SK-N-SH treated with all-trans-retinoic acid at 6 μM for 48 hours (cell line): ENCODE data around the gene EMCN.

Source experiments
- ATAC-seq: fragments of 200-7000 bp; cut with Tn5 transposase; 3 replicates; pipeline ENCODE4 v1.9.1; 2020; ENCODE audit warnings: mild to moderate bottlenecking, moderate library complexity
- ARNTL ChIP-seq: fragments of 450-650 bp; formaldehyde crosslinking; IDR thresholded peaks from 2 replicates; pipeline ENCODE4 v1.5.0; 2020; ENCODE audit warnings: low read depth, mild to moderate bottlenecking, moderate library complexity, borderline replicate concordance
- BACH2 ChIP-seq: fragments of 250-450 bp; sonication (Bioruptor Pico); IDR thresholded peaks from 2 replicates; pipeline ENCODE4 v1.9.0; 2021; ENCODE audit warnings: mild to moderate bottlenecking, borderline replicate concordance
- CSDC2 ChIP-seq: fragments of 250-450 bp; sonication (Bioruptor Pico); IDR thresholded peaks from 2 replicates; pipeline ENCODE4 v1.5.0; 2020; ENCODE audit warnings: mild to moderate bottlenecking, moderate library complexity
- GLIS3 ChIP-seq: fragments of 250-450 bp; sonication (Bioruptor Pico); IDR thresholded peaks from 2 replicates; pipeline ENCODE4 v1.5.0; 2020; ENCODE audit warnings: mild to moderate bottlenecking, moderate library complexity
- OSR1 ChIP-seq: fragments of 250-450 bp; sonication (Bioruptor Pico); IDR thresholded peaks from 2 replicates; pipeline ENCODE4 v1.8.0; 2022; ENCODE audit warnings: moderate library complexity, mild to moderate bottlenecking, inconsistent platforms
- RARB ChIP-seq: fragments of 250-450 bp; sonication (Bioruptor Pico); IDR thresholded peaks from 2 replicates; pipeline ENCODE4 v1.8.0; 2021; ENCODE audit warnings: mild to moderate bottlenecking, moderate library complexity
- SNAI2 ChIP-seq: fragments of 250-450 bp; sonication (Bioruptor Pico); IDR thresholded peaks from 2 replicates; pipeline ENCODE4 v1.5.0; 2020; ENCODE audit warnings: mild to moderate bottlenecking, moderate library complexity
- TCF4 ChIP-seq: fragments of 250-450 bp; sonication (Bioruptor Pico); IDR thresholded peaks from 2 replicates; pipeline ENCODE4 v1.8.0; 2021; ENCODE audit warnings: mild to moderate bottlenecking, moderate library complexity, borderline replicate concordance
- TOX ChIP-seq: fragments of 250-450 bp; sonication (Bioruptor Pico); IDR thresholded peaks from 2 replicates; pipeline ENCODE4 v1.8.0; 2021; ENCODE audit warnings: mild to moderate bottlenecking, moderate library complexity, borderline replicate concordance
- ZC3H10 ChIP-seq: fragments of 250-450 bp; sonication (Bioruptor Pico); IDR thresholded peaks from 2 replicates; pipeline ENCODE4 v1.5.1; 2021; ENCODE audit warnings: mild to moderate bottlenecking, moderate library complexity
- ZFP3 ChIP-seq: fragments of 250-450 bp; sonication (Bioruptor Pico); IDR thresholded peaks from 2 replicates; pipeline ENCODE4 v1.5.0; 2020; ENCODE audit warnings: mild to moderate bottlenecking, moderate library complexity
- ZFP30 ChIP-seq: fragments of 450-650 bp; formaldehyde crosslinking; IDR thresholded peaks from 2 replicates; pipeline ENCODE4 v1.5.0; 2022; ENCODE audit warnings: mild to moderate bottlenecking, moderate library complexity
- ZNF565 ChIP-seq: fragments of 450-650 bp; formaldehyde crosslinking; conservative IDR thresholded peaks from 2 replicates; pipeline ENCODE4 v1.5.0; 2020; ENCODE audit warnings: low read depth, mild to moderate bottlenecking, moderate library complexity
- ZNF70 ChIP-seq: fragments of 450-650 bp; formaldehyde crosslinking; IDR thresholded peaks from 2 replicates; pipeline ENCODE4 v1.5.0; 2020; ENCODE audit warnings: mild to moderate bottlenecking, moderate library complexity
- ZNF8 ChIP-seq: fragments of 450-650 bp; formaldehyde crosslinking; IDR thresholded peaks from 2 replicates; pipeline ENCODE4 v1.5.0; 2020; ENCODE audit warnings: mild to moderate bottlenecking, moderate library complexity
- TF ChIP-seq, protein P1 (sequence below): fragments of 250-450 bp; sonication (Bioruptor Pico); IDR thresholded peaks from 2 replicates; pipeline ENCODE4 v1.8.0; 2020; ENCODE audit warnings: mild to moderate bottlenecking, moderate library complexity, borderline replicate concordance
- TF ChIP-seq, protein P2 (sequence below): fragments of 250-450 bp; sonication (Bioruptor Pico); IDR thresholded peaks from 2 replicates; pipeline ENCODE4 v1.5.0; 2020; ENCODE audit warnings: mild to moderate bottlenecking, moderate library complexity
- TF ChIP-seq, protein P3 (sequence below): fragments of 250-450 bp; sonication (Bioruptor Pico); IDR thresholded peaks from 2 replicates; pipeline ENCODE4 v1.5.1; 2020; ENCODE audit warnings: low read depth, mild to moderate bottlenecking, moderate library complexity
- TF ChIP-seq, protein P4 (sequence below): fragments of 250-450 bp; sonication (Bioruptor Pico); IDR thresholded peaks from 2 replicates; pipeline ENCODE4 v1.8.0; 2021; ENCODE audit warnings: low read depth, mild to moderate bottlenecking, moderate library complexity, borderline replicate concordance
- TF ChIP-seq, protein P5 (sequence below): fragments of 250-450 bp; sonication (Bioruptor Pico); IDR thresholded peaks from 2 replicates; pipeline ENCODE4 v1.5.1; 2021; ENCODE audit warnings: mild to moderate bottlenecking, moderate library complexity

Gene EMCN

GRCh38 chr4:100519205-100519604, 1.4 kb upstream of the EMCN start:
- ATAC-seq: no peak
- TF ChIP-seq RARB: no peak
- TF ChIP-seq, protein P1, sequence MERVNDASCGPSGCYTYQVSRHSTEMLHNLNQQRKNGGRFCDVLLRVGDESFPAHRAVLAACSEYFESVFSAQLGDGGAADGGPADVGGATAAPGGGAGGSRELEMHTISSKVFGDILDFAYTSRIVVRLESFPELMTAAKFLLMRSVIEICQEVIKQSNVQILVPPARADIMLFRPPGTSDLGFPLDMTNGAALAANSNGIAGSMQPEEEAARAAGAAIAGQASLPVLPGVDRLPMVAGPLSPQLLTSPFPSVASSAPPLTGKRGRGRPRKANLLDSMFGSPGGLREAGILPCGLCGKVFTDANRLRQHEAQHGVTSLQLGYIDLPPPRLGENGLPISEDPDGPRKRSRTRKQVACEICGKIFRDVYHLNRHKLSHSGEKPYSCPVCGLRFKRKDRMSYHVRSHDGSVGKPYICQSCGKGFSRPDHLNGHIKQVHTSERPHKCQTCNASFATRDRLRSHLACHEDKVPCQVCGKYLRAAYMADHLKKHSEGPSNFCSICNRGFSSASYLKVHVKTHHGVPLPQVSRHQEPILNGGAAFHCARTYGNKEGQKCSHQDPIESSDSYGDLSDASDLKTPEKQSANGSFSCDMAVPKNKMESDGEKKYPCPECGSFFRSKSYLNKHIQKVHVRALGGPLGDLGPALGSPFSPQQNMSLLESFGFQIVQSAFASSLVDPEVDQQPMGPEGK: no peak

DNA sequence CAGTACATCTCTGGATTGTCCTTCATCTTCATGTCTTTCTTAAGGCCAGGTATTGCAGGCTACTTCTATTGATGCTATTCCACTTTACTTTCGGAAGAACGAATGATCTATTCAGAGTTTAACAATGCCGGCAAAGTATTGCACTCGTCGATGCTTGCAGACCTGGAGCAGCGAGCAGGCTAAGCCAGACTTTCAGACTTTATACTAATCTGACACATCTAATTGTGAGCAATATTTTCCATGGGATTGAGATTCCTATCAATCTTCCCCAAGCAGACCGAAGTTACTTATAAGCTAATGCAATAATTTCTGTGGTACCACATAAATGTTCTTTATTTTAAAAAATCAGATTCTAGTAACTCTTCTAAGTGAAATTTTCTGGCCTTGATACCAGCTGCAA, 1.6 kb downstream of the EMCN start:
- TF ChIP-seq ZNF8 (CRISPR knock-in tag) (no peak), OSR1 (no peak), ZC3H10 (no peak), ZNF565 (CRISPR knock-in tag) (no peak), BACH2 (CRISPR knock-in tag) (no peak), CSDC2 (CRISPR knock-in tag) (no peak), RARB (no peak), GLIS3 (CRISPR knock-in tag) (no peak), ZFP3 (CRISPR knock-in tag) (no peak), TOX (CRISPR knock-in tag) (no peak), ZFP30 (CRISPR knock-in tag) (no peak), TCF4 (no peak), ZNF70 (CRISPR knock-in tag) (no peak), ARNTL (CRISPR knock-in tag) (no peak), SNAI2 (no peak)
- TF ChIP-seq, protein P2, sequence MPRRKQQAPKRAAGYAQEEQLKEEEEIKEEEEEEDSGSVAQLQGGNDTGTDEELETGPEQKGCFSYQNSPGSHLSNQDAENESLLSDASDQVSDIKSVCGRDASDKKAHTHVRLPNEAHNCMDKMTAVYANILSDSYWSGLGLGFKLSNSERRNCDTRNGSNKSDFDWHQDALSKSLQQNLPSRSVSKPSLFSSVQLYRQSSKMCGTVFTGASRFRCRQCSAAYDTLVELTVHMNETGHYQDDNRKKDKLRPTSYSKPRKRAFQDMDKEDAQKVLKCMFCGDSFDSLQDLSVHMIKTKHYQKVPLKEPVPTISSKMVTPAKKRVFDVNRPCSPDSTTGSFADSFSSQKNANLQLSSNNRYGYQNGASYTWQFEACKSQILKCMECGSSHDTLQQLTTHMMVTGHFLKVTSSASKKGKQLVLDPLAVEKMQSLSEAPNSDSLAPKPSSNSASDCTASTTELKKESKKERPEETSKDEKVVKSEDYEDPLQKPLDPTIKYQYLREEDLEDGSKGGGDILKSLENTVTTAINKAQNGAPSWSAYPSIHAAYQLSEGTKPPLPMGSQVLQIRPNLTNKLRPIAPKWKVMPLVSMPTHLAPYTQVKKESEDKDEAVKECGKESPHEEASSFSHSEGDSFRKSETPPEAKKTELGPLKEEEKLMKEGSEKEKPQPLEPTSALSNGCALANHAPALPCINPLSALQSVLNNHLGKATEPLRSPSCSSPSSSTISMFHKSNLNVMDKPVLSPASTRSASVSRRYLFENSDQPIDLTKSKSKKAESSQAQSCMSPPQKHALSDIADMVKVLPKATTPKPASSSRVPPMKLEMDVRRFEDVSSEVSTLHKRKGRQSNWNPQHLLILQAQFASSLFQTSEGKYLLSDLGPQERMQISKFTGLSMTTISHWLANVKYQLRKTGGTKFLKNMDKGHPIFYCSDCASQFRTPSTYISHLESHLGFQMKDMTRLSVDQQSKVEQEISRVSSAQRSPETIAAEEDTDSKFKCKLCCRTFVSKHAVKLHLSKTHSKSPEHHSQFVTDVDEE (CRISPR knock-in tag): no peak
- TF ChIP-seq, protein P3, sequence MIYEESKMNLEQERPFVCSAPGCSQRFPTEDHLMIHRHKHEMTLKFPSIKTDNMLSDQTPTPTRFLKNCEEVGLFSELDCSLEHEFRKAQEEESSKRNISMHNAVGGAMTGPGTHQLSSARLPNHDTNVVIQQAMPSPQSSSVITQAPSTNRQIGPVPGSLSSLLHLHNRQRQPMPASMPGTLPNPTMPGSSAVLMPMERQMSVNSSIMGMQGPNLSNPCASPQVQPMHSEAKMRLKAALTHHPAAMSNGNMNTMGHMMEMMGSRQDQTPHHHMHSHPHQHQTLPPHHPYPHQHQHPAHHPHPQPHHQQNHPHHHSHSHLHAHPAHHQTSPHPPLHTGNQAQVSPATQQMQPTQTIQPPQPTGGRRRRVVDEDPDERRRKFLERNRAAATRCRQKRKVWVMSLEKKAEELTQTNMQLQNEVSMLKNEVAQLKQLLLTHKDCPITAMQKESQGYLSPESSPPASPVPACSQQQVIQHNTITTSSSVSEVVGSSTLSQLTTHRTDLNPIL (CRISPR knock-in tag): no peak
- TF ChIP-seq, protein P4, sequence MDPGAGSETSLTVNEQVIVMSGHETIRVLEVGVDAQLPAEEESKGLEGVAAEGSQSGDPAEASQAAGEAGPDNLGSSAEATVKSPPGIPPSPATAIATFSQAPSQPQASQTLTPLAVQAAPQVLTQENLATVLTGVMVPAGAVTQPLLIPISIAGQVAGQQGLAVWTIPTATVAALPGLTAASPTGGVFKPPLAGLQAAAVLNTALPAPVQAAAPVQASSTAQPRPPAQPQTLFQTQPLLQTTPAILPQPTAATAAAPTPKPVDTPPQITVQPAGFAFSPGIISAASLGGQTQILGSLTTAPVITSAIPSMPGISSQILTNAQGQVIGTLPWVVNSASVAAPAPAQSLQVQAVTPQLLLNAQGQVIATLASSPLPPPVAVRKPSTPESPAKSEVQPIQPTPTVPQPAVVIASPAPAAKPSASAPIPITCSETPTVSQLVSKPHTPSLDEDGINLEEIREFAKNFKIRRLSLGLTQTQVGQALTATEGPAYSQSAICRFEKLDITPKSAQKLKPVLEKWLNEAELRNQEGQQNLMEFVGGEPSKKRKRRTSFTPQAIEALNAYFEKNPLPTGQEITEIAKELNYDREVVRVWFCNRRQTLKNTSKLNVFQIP (CRISPR knock-in tag): no peak
- TF ChIP-seq, protein P1: no peak
- TF ChIP-seq, protein P5, sequence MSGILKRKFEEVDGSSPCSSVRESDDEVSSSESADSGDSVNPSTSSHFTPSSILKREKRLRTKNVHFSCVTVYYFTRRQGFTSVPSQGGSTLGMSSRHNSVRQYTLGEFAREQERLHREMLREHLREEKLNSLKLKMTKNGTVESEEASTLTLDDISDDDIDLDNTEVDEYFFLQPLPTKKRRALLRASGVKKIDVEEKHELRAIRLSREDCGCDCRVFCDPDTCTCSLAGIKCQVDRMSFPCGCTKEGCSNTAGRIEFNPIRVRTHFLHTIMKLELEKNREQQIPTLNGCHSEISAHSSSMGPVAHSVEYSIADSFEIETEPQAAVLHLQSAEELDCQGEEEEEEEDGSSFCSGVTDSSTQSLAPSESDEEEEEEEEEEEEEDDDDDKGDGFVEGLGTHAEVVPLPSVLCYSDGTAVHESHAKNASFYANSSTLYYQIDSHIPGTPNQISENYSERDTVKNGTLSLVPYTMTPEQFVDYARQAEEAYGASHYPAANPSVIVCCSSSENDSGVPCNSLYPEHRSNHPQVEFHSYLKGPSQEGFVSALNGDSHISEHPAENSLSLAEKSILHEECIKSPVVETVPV (CRISPR knock-in tag): no peak
- ATAC-seq: no peak

DNA sequence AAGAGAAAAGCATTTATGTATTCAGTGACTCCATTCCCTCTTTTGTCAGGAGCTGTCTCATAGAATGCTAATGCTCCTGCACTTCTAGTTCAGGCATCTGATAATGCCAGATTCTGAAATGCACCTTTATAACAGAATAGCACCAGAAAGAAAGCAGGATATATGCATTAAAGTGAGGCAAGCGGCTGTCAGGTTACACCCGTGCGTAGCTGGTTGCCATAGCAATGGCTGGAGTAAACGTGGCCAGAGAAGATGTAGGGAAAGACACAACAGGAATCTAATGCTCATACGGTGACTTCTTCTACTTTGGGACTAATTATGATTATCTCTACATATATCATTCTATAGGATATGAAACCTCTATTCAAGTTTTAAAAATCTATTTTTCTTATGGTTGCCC, 5.9 kb downstream of the EMCN start:
- no peak for TF ChIP-seq SNAI2
- peak; percentile 37 for ATAC-seq
